Coronary artery (tissue), 2 donors: Measurements from ENCODE around the gene HMGCS2.

Experiments
- DNase-seq: peaks from one replicate; pipeline ENCODE4 v3.0.0-alpha.2; 2017; ENCODE audit warnings: low spot score
- H3K27ac ChIP-seq, 2 donors: fragments of 200-600 bp; sonication (generic); one replicate each; pipeline ENCODE4 v1.5.1; 2016 to 2019
- H3K4me3 ChIP-seq: fragments of 200-600 bp; sonication (generic); 2 replicates; pipeline ENCODE4 v1.5.1; 2016; ENCODE audit warnings: mild to moderate bottlenecking, moderate library complexity
- CTCF ChIP-seq: fragments of 200-600 bp; sonication (generic); IDR thresholded peaks from one replicate; pipeline ENCODE4 v1.5.1; 2019; ENCODE audit warnings: antibody characterized with exemption

The HMGCS2 gene

GRCh38 chr1:119702384-119702783, 66.3 kb downstream of the HMGCS2 start:
- DNase-seq = no peak
- Histone ChIP-seq H3K27ac (no peak overlapping the region), H3K4me3 (no peak overlapping the region)
- TF ChIP-seq CTCF = no peak

- Histone ChIP-seq H3K27ac (no peak overlapping the region), H3K4me3 (no peak overlapping the region)
- no peak for TF ChIP-seq CTCF
- DNase-seq = no peak
Observed at GRCh38 chr1:119701659-119702058, 67.0 kb downstream of the HMGCS2 start.

GRCh38 chr1:119700326-119700725, 68.4 kb downstream of the HMGCS2 start:
- no peak overlapping the region for H3K27ac ChIP-seq
- H3K4me3 ChIP-seq = no peak overlapping the region
- TF ChIP-seq CTCF = no peak
- no peak for DNase-seq
